ENCODE measurements around the gene PRKAB2.
"Not testable (repeated sequence)": the region's sequence is repeated elsewhere in the genome, so short reads cannot be mapped to it uniquely, and the experiment has no call there.

Gene PRKAB2

DNA sequence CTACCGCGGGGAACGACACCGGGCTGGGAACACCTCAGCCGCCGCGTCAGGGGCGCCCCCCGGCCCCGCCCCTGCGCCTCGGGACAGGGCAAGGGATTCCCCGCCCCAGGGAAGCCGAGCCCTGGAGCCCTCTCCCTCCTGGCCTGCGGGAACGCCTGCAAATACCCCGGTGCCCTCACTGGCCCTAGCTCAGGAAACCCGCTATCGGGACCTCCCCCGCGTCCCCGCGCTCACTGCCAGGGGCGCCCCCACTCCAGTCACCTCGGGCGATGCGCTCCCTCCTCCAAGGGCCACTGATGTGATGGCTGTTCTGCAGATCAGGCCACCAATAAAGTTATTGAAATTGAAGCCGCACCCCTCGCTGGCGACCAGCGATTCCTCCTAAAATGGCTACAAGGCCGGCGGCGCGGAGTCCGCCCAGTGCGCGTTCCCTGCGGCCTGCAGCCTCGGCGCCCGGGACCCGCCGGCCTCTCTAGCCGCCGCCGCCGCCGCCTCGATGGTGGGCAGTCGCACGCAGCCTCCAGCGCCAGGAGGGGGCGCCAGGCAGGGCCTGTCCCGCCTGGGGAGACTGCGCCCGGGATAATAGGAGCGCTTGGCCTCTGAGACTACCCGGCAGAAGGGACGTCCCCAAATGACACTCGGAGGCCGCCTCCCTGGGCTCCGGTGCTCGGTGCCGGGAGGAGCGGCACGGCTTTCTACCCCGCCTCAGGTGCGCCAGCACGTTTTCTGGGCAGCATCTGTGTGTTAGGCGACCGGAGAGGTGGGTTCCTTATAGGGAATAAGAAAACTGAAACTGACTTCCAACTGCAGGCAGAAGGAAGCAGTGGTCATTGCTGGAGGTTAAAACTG is at the start of gene PRKAB2:
Gene PRKAB2 (minus strand): TSS at position 303 of the 849 bp plus-strand sequence. CDS start 326 bp downstream, outside the sequence.
- peak; percentile 96 for DNase-seq (ENCODE audit: low spot score)

GRCh38 chr1:147218606-147219005 is 46.3 kb upstream of the PRKAB2 start:
- no peak for DNase-seq (ENCODE audit: low spot score)

DNA sequence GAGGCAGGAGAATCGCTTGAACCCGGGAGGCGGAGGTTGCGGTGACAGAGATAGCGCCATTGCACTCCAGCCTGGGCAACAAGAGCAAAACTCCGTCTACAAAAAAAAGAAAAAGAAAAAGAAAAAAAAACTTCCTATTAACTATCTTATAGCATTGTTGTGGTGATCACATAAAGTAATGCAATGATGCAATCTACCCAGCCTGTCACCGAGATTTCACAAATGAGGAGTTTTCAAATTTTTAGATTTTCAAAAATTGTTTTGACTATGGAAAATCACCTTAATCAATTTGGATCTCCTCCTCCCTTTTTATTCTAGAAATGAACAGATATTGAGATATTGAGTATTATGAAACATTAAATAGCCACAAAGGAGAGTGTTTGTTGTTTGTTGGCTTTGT is 44.9 kb upstream of the PRKAB2 start:
- no peak for DNase-seq (ENCODE audit: low spot score)

DNA sequence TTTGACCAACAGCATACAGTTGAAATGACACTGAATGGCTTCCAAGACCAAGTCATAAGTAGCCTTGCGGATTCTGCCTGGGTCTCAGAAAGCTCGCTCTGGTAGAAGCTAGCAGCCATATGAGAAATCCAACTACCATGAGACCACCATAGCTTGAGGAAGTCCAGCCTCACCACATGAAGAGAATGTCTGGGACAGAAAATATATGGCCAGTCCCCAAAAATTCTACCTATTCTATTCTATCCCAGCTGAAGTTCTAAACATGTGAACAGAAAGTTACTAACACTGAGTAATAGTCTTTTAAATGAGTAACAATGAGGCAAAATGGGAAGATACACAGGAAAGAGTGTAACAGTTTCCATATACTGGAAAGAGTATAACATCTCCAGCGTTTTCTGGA is 43.9 kb upstream of the PRKAB2 start:
- DNase-seq (ENCODE audit: low spot score): no peak

DNA sequence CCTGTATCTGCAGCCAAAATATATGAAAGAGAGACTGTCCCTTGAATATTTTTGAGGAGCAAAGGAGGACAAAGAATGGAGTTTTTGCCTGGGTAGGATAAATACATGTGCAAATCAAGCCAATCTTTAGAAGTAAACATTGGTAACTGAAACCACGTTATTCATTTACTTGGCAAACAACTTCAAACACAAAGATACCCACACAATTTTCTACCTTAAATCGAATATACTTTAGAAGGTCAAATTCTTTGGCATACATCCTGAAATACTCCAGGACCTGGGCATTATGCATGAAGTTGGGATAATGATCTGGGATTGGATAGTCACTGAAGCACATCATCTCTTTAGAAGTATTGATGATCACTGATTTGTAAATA is 43.3 kb upstream of the PRKAB2 start:
- DNase-seq (ENCODE audit: low spot score): no peak

DNA sequence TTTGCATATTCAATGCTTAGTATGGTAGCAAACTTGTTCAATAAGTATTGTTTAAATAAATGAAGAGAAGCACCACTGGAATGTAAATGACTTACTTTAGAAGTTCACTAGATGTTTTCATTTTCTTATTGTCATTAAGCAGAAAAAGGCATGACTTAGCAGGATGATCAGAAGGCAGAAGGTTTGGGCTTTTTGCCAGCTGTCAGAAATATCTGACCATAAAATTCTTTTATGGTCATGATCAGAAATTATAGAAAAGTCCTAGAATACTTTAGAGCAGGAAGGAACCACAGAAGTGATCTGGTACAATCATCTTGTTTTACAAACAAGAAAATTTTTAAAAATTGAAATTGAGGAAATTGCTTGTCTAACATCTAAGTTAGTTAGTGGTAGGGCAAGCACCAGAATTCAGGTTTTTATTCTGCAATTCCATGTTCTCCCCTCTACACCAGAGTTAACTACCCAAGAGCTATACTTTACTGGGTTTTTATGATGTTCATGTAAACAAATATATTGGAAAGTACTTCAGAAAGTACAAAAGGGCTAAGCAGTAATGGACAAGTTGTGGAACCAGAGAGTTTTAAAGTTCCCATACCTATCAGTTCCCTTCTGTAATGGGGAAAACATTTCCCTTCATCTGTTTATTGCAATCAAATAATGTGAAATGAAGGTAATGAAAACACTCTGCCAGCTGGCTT is 42.7 kb upstream of the PRKAB2 start:
- no peak for DNase-seq (ENCODE audit: low spot score)

- no peak for DNase-seq (ENCODE audit: low spot score)
Observed at GRCh38 chr1:147214325-147214724, 42.1 kb upstream of the PRKAB2 start.

DNA sequence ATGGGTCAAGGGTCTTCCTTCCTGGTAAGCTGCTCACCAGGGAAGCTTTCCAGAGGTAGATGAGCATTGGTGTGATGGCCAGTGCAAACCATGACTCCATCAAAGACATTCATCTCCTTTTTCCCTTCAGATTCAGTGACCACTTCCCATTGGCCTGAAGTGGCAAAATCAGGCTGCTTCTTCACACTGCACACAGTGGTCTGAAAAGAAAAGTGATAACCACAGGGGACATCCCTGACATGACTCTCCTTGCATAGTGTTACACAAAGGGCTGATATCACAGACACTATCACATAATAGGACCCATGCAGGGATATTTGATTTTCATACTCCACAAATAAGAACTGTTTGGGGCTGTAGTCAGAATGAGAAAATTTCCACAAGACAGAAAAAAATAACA is 41.0 kb upstream of the PRKAB2 start:
- DNase-seq (ENCODE audit: low spot score): no peak

GRCh38 chr1:147211577-147211976 is 39.3 kb upstream of the PRKAB2 start:
- no peak for DNase-seq (ENCODE audit: low spot score)

DNA sequence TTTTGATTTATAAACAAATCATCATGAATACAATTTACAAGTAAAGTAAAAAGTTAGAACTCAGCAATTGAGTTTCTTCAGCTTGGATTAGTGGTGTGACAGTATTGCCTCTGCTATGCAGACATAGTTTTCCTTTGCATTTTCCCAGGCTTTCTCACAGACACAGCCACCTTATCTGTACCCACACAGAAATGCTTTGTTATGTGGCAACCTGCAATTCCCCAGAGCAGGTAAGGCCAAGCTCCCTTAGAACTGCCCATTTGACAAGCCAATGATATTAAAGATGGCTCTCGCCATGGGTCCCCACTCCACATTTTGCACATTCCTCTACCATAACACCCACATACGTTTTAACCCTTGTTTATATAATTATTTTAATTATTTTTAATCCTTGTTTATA is 38.7 kb upstream of the PRKAB2 start:
- DNase-seq (ENCODE audit: low spot score): no peak

- DNase-seq (ENCODE audit: low spot score): no peak
Observed at GRCh38 chr1:147209825-147210821, 37.9 kb upstream of the PRKAB2 start.

GRCh38 chr1:147208619-147209018 is 36.3 kb upstream of the PRKAB2 start:
- no peak for DNase-seq (ENCODE audit: low spot score)

GRCh38 chr1:147207192-147207591 is 34.9 kb upstream of the PRKAB2 start:
- DNase-seq (ENCODE audit: low spot score): no peak

GRCh38 chr1:147204080-147204479 is 31.8 kb upstream of the PRKAB2 start:
- DNase-seq (ENCODE audit: low spot score): no peak

DNA sequence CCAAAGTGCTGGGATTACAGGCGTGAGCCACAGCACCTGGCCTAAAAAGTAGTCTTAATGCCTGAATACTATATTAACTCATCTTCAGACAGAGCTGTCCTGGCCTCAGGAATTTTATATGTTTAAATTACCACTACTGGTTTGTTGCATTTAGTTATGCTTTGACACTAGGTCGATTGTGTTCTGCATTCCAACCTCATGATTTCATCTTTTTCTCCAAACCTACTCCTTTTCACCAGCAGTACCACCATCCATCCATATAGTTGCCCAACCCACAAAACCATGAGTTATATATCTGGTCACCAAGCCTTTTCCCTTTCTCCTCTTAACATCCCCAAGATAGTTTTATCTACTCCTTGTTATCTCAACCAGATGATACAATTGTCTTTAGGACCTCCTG is 30.3 kb upstream of the PRKAB2 start:
- no peak for DNase-seq (ENCODE audit: low spot score)

DNA sequence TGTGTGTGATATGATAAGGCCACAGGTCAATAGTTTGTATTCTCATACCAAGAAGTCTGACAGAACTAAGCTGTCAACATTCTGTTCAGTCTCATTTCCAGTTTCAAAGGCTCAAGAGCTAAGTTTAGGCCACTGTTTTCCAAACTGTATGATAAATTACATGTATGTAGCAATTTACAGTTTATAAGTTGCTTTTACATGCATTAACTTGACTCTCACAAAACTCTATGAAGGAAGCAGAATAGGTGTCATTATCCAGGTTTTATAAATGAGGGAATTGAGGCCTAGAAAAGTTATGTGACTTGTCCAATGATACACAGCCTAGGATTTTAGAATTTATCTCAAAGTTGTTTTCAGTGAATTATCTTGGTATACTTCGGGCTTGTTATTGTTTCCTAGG is 29.5 kb upstream of the PRKAB2 start:
- DNase-seq (ENCODE audit: low spot score): no peak

DNA sequence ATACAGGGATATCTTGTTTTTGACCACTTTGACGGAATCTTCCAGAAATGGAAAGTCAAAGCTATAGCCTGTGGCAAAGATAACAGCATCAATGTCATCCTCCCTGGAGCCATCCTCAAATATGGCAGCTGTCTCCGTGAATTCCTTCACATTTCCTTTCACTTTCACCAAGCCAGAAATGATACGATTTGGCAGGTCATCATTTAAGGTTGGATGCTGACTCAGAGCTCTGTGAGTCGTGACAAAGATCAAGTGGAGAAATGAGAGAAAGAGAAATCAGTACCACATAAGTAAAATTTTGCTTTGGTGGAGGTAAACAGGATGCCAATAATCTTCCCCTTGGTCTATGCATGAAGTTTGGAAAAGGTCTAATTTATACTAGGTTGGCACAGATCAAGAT is 29.0 kb upstream of the PRKAB2 start:
- DNase-seq (ENCODE audit: low spot score): no peak

GRCh38 chr1:147197324-147197723 is 25.1 kb upstream of the PRKAB2 start:
- not testable (repeated sequence) for DNase-seq (ENCODE audit: low spot score)

DNA sequence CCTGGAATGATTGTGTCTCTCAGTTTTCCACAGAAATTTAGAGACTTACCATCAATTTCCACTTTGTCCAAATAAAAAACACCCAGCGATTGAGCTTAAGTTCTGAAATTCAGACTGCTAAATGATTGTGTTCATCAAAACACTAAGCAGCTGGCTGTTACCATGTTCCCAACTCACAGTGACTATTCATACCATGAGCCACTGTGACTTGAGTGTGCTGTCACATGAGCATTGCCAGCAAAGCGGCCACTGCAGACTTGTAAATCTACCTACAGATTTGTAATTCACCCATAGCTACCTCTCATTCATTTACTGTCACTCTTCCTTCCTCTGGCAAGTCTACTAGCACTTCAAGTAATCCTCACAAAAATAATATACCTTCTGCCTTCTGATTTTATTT is 17.2 kb upstream of the PRKAB2 start:
- DNase-seq (ENCODE audit: low spot score): peak; percentile 26

- DNase-seq (ENCODE audit: low spot score): no peak
Observed at GRCh38 chr1:147185432-147185831, 13.2 kb upstream of the PRKAB2 start.

DNA sequence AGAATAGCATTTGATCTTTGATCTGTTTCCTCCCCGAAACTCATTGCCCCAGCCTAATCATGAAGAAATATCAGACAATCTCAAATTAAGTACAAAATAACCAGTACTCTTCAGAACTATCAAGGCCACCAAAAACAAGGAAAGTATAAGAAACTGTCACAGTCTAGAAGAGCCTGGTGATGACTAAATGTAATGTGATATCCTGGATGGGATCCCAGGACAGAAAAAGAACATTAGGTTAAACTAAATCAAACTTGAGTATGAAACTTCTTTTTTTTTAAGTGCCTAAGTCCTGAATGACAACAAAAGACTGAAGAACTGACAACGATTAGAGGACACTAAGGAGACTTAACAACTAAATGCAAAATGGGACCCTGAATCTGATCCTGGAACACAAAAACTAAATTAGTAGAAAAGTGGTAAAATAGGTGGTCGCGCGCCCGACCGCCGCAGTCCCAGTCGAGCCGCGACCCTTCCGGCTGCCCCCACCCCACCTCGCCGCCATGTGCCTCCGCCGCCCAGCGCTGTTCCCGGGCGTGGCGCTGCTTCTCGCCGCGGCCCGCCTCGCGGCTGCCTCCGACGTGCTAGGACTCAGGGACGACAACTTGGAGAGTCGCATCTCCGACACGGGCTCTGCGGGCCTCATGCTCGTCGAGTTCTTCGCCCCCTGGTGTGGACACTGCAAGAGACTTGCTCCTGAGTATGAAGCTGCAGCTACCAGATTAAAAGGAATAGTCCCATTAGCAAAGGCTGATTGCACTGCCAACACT is 5.5 kb upstream of the PRKAB2 start:
- DNase-seq (ENCODE audit: low spot score): no peak

Data from Ammon's horn (tissue), 1 donor.